Trophoblast cell (in vitro differentiated cells and primary cell): ENCODE data around the gene DNASE1L2.

Source experiments
- DNase-seq, 2 donors: peaks; one replicate each; pipeline ENCODE4 v3.0.0-alpha.2; 2016
- H2AFZ ChIP-seq: 2 replicates; pipeline ENCODE4 v1.6.1; 2013; ENCODE audit warnings: low read length, moderate library complexity, mild to moderate bottlenecking; ENCODE audit not compliant: insufficient read depth, poor library complexity
- H2AK5ac ChIP-seq: 2 replicates; pipeline ENCODE4 v1.6.1; 2013; ENCODE audit warnings: mild to moderate bottlenecking, low read length
- H2BK120ac ChIP-seq: 2 replicates; pipeline ENCODE4 v1.6.1; 2013; ENCODE audit warnings: low read length, mild to moderate bottlenecking, moderate library complexity; ENCODE audit not compliant: insufficient read depth, poor library complexity
- H2BK12ac ChIP-seq: 2 replicates; pipeline ENCODE4 v1.6.1; 2013; ENCODE audit warnings: mild to moderate bottlenecking, low read length, moderate library complexity
- H2BK5ac ChIP-seq: 2 replicates; pipeline ENCODE4 v1.6.1; 2013; ENCODE audit warnings: low read length, low read depth, moderate library complexity, mild to moderate bottlenecking; ENCODE audit not compliant: poor library complexity
- H3K14ac ChIP-seq: 2 replicates; pipeline ENCODE4 v1.6.1; 2013; ENCODE audit warnings: mild to moderate bottlenecking, low read length
- H3K18ac ChIP-seq: 2 replicates; pipeline ENCODE4 v1.6.1; 2013; ENCODE audit warnings: mild to moderate bottlenecking, low read length
- H3K23ac ChIP-seq: 2 replicates; pipeline ENCODE4 v1.6.1; 2013; ENCODE audit warnings: low read length
- H3K27ac ChIP-seq: 2 replicates; pipeline ENCODE4 v1.5.1; 2013; ENCODE audit warnings: low read depth, mild to moderate bottlenecking, inconsistent platforms, low read length, moderate library complexity
- H3K27me3 ChIP-seq: 2 replicates; pipeline ENCODE4 v1.6.1; 2013; ENCODE audit warnings: inconsistent platforms, mild to moderate bottlenecking, low read length, moderate library complexity; ENCODE audit not compliant: insufficient read depth
- H3K36me3 ChIP-seq, 2 experiments: 1 replicate in 1 of 2; 2 replicates in 1 of 2; pipeline ENCODE4 v1.6.1; 2013; ENCODE audit warnings: low read length in 2 of 2, mild to moderate bottlenecking in 2 of 2, moderate library complexity in 1 of 2; ENCODE audit not compliant: insufficient read depth in 2 of 2, control insufficient read depth in 1 of 2
- H3K4ac ChIP-seq: 2 replicates; pipeline ENCODE4 v1.6.1; 2013; ENCODE audit warnings: low read depth, mild to moderate bottlenecking, low read length, moderate library complexity
- H3K4me1 ChIP-seq, 2 experiments: 1 replicate in 1 of 2; 2 replicates in 1 of 2; pipeline ENCODE4 v1.6.1; 2013; ENCODE audit warnings: low read length in 2 of 2, mild to moderate bottlenecking in 2 of 2, moderate library complexity in 1 of 2; ENCODE audit not compliant: insufficient read depth in 2 of 2, control insufficient read depth in 1 of 2
- H3K4me2 ChIP-seq: 2 replicates; pipeline ENCODE4 v1.6.1; 2013; ENCODE audit warnings: inconsistent platforms, mild to moderate bottlenecking, low read length, moderate library complexity
- H3K4me3 ChIP-seq: 2 replicates; pipeline ENCODE4 v1.5.1; 2013; ENCODE audit warnings: mild to moderate bottlenecking, low read depth, low read length, inconsistent platforms
- H3K79me1 ChIP-seq: one replicate; pipeline ENCODE4 v1.6.1; 2013; ENCODE audit warnings: low read length
- H3K79me2 ChIP-seq: 2 replicates; pipeline ENCODE4 v1.6.1; 2013; ENCODE audit warnings: low read length, mild to moderate bottlenecking; ENCODE audit not compliant: control insufficient read depth, insufficient read depth, poor library complexity
- H3K9ac ChIP-seq: 2 replicates; pipeline ENCODE4 v1.6.1; 2013; ENCODE audit warnings: mild to moderate bottlenecking, low read length
- H3K9me3 ChIP-seq: 2 replicates; pipeline ENCODE4 v1.6.1; 2013; ENCODE audit warnings: low read depth, mild to moderate bottlenecking, control low read depth, inconsistent platforms, low read length; ENCODE audit not compliant: insufficient read depth
- H4K12ac ChIP-seq: 2 replicates; pipeline ENCODE4 v1.6.1; 2013; ENCODE audit warnings: low read depth, mild to moderate bottlenecking, low read length, moderate library complexity
- H4K8ac ChIP-seq: 2 replicates; pipeline ENCODE4 v1.6.1; 2013; ENCODE audit warnings: low read depth, mild to moderate bottlenecking, low read length, moderate library complexity
- H4K91ac ChIP-seq: one replicate; pipeline ENCODE4 v1.6.1; 2013; ENCODE audit warnings: low read depth, mild to moderate bottlenecking, low read length, moderate library complexity
- WGBS: extraction: QIAGEN DNeasy Blood & Tissue Kit; methylation state at CpG from one replicate; pipeline ENCODE4 v1.1.7; 2013; ENCODE audit warnings: missing lambda C conversion rate; ENCODE audit not compliant: insufficient read length, insufficient coverage; ENCODE audit errors: extremely low coverage; 5-methylcytosine and 5-hydroxymethylcytosine counted together

DNASE1L2 gene

GRCh38 chr16:2284797-2285576, 48.7 kb downstream of the DNASE1L2 start:
- no peak for DNase-seq
- no peak overlapping the region for H3K14ac ChIP-seq
- no peak overlapping the region for H3K27ac ChIP-seq
- no peak overlapping the region for H2BK5ac ChIP-seq
- no peaks in the 10 kb centered on the region for H3K79me2 ChIP-seq
- no peaks in the 10 kb centered on the region for H3K4me1 ChIP-seq
- H2AFZ ChIP-seq, result no peak overlapping the region
- H3K18ac ChIP-seq, result no peak overlapping the region
- H3K9me3 ChIP-seq, result peaks cover 2% of the 10 kb centered on the region
- H3K4me2 ChIP-seq, result no peak overlapping the region
- no peak overlapping the region for H2BK12ac ChIP-seq
- H3K4me3 ChIP-seq, result no peak overlapping the region
- H4K91ac ChIP-seq, result no peak overlapping the region
- H3K9ac ChIP-seq, result no peak overlapping the region
- no peak overlapping the region for H4K8ac ChIP-seq
- H3K4ac ChIP-seq, result no peak overlapping the region
- no peak overlapping the region for H2BK120ac ChIP-seq
- no peak overlapping the region for H3K23ac ChIP-seq
- H4K12ac ChIP-seq, result no peak overlapping the region
- no peaks in the 10 kb centered on the region for H3K36me3 ChIP-seq
- H2AK5ac ChIP-seq, result no peak overlapping the region
- no CpG with 5 or more reads among the region's 35 CpGs for WGBS
- no peaks in the 10 kb centered on the region for H3K79me1 ChIP-seq
- no peaks in the 10 kb centered on the region for H3K27me3 ChIP-seq

- H3K79me2 ChIP-seq, result no peaks in the 10 kb centered on the region
- H3K79me1 ChIP-seq, result no peaks in the 10 kb centered on the region
- peaks cover 2% of the 10 kb centered on the region for H3K9me3 ChIP-seq
- no peaks in the 10 kb centered on the region for H3K4me1 ChIP-seq
- no peaks in the 10 kb centered on the region for H3K36me3 ChIP-seq
- H3K4me3 ChIP-seq, result no peak overlapping the region
- no peak overlapping the region for H2BK5ac ChIP-seq
- no peak overlapping the region for H3K14ac ChIP-seq
- H2AK5ac ChIP-seq, result no peak overlapping the region
- H3K9ac ChIP-seq, result no peak overlapping the region
- WGBS, result no CpG with 5 or more reads among the region's 13 CpGs
- no peak overlapping the region for H2AFZ ChIP-seq
- H2BK120ac ChIP-seq, result no peak overlapping the region
- H4K12ac ChIP-seq, result no peak overlapping the region
- no peak overlapping the region for H3K23ac ChIP-seq
- no peak overlapping the region for H3K4me2 ChIP-seq
- no peak overlapping the region for H4K91ac ChIP-seq
- no peaks in the 10 kb centered on the region for H3K27me3 ChIP-seq
- no peak overlapping the region for H3K4ac ChIP-seq
- H3K18ac ChIP-seq, result no peak overlapping the region
- H3K27ac ChIP-seq, result no peak overlapping the region
- no peak for DNase-seq
- no peak overlapping the region for H2BK12ac ChIP-seq
- H4K8ac ChIP-seq, result no peak overlapping the region
These were observed 49.5 kb downstream of the DNASE1L2 start for GRCh38 chr16:2285731-2286191.

DNA sequence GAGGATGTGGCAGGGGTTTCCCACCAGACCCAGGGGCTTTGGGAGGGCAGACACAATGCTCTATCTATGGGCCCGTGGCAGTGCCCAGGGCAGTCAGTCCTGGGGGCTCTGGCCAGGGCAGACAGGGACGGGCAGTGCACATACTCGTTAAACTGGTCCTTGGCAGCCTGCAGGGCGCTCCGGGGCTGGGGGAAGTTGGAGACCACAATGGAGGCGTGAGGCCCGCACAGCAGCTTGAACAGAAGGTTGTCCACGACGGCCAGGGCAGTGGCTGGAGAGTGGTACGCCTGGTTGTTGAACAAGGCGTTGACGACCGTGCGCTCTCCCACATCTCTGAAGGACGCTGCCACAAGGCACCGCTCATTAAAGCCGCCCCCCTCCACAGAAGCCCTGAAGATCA, 50.3 kb downstream of the DNASE1L2 start:
- Histone ChIP-seq H2BK12ac (no peak overlapping the region), H3K79me2 (no peaks in the 10 kb centered on the region), H3K23ac (no peak overlapping the region), H3K4me3 (no peak overlapping the region), H3K9me3 (peaks cover 2% of the 10 kb centered on the region), H2AK5ac (no peak overlapping the region), H4K8ac (no peak overlapping the region), H3K36me3 (no peaks in the 10 kb centered on the region), H3K4me1 (no peaks in the 10 kb centered on the region), H3K9ac (no peak overlapping the region), H2AFZ (no peak overlapping the region), H3K79me1 (no peaks in the 10 kb centered on the region), H2BK5ac (no peak overlapping the region), H3K27me3 (no peaks in the 10 kb centered on the region), H3K4ac (no peak overlapping the region), H4K12ac (no peak overlapping the region), H3K27ac (no peak overlapping the region), H2BK120ac (no peak overlapping the region), H4K91ac (no peak overlapping the region), H3K18ac (no peak overlapping the region), H3K4me2 (no peak overlapping the region), H3K14ac (no peak overlapping the region)
- WGBS, result no CpG with 5 or more reads among the region's 17 CpGs
- no peak for DNase-seq

GRCh38 chr16:2287916-2288547, 51.8 kb downstream of the DNASE1L2 start:
- H3K4me2 ChIP-seq, result no peak overlapping the region
- no peak overlapping the region for H3K14ac ChIP-seq
- H2AK5ac ChIP-seq, result no peak overlapping the region
- no peaks in the 10 kb centered on the region for H3K9me3 ChIP-seq
- no peaks in the 10 kb centered on the region for H3K79me2 ChIP-seq
- H4K12ac ChIP-seq, result no peak overlapping the region
- H3K4me3 ChIP-seq, result no peak overlapping the region
- H3K4ac ChIP-seq, result no peak overlapping the region
- no peak overlapping the region for H3K18ac ChIP-seq
- no peaks in the 10 kb centered on the region for H3K27me3 ChIP-seq
- H3K27ac ChIP-seq, result no peak overlapping the region
- no peak overlapping the region for H2BK5ac ChIP-seq
- H2BK12ac ChIP-seq, result no peak overlapping the region
- H4K8ac ChIP-seq, result no peak overlapping the region
- no peaks in the 10 kb centered on the region for H3K36me3 ChIP-seq
- no peak overlapping the region for H4K91ac ChIP-seq
- no peaks in the 10 kb centered on the region for H3K79me1 ChIP-seq
- no peaks in the 10 kb centered on the region for H3K4me1 ChIP-seq
- H2BK120ac ChIP-seq, result no peak overlapping the region
- H3K23ac ChIP-seq, result no peak overlapping the region
- DNase-seq, result no peak
- H2AFZ ChIP-seq, result no peak overlapping the region
- H3K9ac ChIP-seq, result no peak overlapping the region
- WGBS, result no CpG with 5 or more reads among the region's 35 CpGs
